ENCODE measurements around the gene LCA5. TPM values are rescaled to one million over a fixed set of nuclear protein-coding genes. Genes with fewer than 3 reads are reported as not detected.
"Not testable (repeated sequence)": the region's sequence is repeated elsewhere in the genome, so short reads cannot be mapped to it uniquely, and the experiment has no call there.

Gene LCA5
- total RNA-seq, 2 donors from 2014 or later = 6.4 to 11.1 TPM

DNA sequence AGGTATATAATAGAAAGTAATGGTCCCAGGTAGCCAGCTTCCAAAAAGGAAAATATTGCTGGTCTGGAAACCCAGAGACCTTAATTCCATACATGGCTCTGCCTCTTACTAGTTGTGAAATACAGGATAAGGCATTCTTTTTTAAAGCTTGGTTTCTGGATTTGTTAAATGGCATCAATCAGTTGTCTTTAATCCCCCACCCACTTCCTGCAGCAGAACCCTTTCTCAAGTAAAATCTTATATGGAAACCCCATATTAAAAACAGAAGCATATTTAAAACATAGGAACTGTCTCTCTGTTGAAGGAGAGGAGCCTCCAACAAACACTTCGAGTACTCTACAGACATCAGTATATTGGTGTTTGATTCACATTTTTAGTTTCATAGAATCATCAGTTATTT is 6.2 kb upstream of the LCA5 start:
- Histone ChIP-seq H3K27ac (ENCODE audit: low read depth, low read length) (no peak overlapping the region), H3K36me3 (ENCODE audit: control insufficient read depth, insufficient read depth, low read length) (peaks cover 17% of the 10 kb centered on the region), H3K9me3 (ENCODE audit: control insufficient read depth, low read length) (no peaks in the 10 kb centered on the region), H3K27me3 (ENCODE audit: control insufficient read depth, insufficient read depth, low read length, poor library complexity, severe bottlenecking) (no peaks in the 10 kb centered on the region), H3K4me3 (ENCODE audit: low read length) (no peak overlapping the region), H3K9ac (ENCODE audit: extremely low read depth, low read length, poor library complexity, severe bottlenecking) (no peak overlapping the region), H3K4me1 (ENCODE audit: control insufficient read depth, insufficient read depth, low read length) (peaks cover 15% of the 10 kb centered on the region)
- no peaks in the 10 kb centered on the region for H3K9me3 Mint-ChIP-seq
- no CpG with 5 or more reads among the region's 1 CpG for whole genome bisulfite sequencing, 2 experiments (ENCODE audit: insufficient coverage in 1 of 2, insufficient read length in 1 of 2)
- no peak overlapping the region for H3K4me3 Mint-ChIP-seq
- TF ChIP-seq, protein P1, sequence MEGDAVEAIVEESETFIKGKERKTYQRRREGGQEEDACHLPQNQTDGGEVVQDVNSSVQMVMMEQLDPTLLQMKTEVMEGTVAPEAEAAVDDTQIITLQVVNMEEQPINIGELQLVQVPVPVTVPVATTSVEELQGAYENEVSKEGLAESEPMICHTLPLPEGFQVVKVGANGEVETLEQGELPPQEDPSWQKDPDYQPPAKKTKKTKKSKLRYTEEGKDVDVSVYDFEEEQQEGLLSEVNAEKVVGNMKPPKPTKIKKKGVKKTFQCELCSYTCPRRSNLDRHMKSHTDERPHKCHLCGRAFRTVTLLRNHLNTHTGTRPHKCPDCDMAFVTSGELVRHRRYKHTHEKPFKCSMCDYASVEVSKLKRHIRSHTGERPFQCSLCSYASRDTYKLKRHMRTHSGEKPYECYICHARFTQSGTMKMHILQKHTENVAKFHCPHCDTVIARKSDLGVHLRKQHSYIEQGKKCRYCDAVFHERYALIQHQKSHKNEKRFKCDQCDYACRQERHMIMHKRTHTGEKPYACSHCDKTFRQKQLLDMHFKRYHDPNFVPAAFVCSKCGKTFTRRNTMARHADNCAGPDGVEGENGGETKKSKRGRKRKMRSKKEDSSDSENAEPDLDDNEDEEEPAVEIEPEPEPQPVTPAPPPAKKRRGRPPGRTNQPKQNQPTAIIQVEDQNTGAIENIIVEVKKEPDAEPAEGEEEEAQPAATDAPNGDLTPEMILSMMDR (conservative IDR thresholded peaks at IDR 0.05) = no peak
- H3K4me1 Mint-ChIP-seq = peaks cover 36% of the 10 kb centered on the region
- no peak overlapping the region for H3K27ac Mint-ChIP-seq
- no peaks in the 10 kb centered on the region for H3K27me3 Mint-ChIP-seq (ENCODE audit: insufficient read depth)
- no peak for DNase-seq
- H3K36me3 Mint-ChIP-seq (ENCODE audit: low read depth) = peaks cover 37% of the 10 kb centered on the region

DNA sequence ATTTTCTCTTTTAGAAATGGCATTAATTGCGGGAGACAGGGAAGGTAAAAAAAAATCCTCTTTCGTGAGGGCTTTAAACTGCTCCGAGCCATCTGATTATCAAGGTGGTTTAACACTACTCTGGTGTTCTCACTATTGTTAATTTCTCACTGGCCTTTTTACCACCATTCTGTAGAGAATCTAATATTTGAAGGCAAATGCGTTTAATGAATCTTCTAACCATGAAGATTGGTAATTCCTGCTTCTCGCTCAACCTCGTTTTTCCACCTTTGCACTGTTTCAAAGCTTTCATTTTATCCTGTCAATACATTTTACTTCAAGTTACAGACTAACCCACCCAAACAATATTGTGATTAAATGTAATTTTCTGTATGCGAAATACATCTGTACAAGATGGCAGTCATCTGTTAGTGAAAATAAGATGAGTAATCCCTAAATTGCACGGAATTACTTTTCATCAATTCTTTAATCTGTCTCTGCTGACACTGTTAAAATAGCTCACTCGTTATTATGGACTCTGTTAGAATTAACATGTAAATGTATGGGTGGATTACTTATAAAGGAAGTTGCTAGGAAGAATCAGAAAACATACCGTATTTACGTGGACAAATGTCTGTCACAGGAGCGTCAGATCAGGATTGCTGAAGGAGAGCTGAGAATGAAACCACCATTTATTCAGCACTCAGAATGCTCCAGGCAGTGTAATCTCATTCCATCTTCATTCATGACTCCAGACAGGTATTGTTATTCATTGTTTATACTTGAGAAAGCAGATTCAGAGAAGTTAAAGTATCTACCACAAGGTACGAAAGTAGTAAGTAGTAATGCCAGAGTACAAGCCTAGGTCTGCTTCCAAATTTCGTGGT is 1.1 kb upstream of the LCA5 start:
- no peak overlapping the region for H3K27ac Mint-ChIP-seq
- TF ChIP-seq, protein P1 (conservative IDR thresholded peaks at IDR 0.05) = no peak
- 18 to 31% methylated on average over 7 to 13 of the region's 14 CpGs for WGBS, 2 experiments (ENCODE audit: insufficient coverage in 1 of 2, insufficient read length in 1 of 2)
- no peak overlapping the region for H3K4me3 Mint-ChIP-seq
- no peak for DNase-seq
- H3K9ac ChIP-seq (ENCODE audit: extremely low read depth, low read length, poor library complexity, severe bottlenecking) = peak overlapping the region; percentile 85
- H3K9me3 ChIP-seq (ENCODE audit: control insufficient read depth, low read length) = no peaks in the 10 kb centered on the region
- no peaks in the 10 kb centered on the region for H3K27me3 ChIP-seq (ENCODE audit: control insufficient read depth, insufficient read depth, low read length, poor library complexity, severe bottlenecking)
- H3K36me3 ChIP-seq (ENCODE audit: control insufficient read depth, insufficient read depth, low read length) = peaks cover 9% of the 10 kb centered on the region
- peaks cover 29% of the 10 kb centered on the region for H3K4me1 Mint-ChIP-seq
- peaks cover 1% of the 10 kb centered on the region for H3K4me1 ChIP-seq (ENCODE audit: control insufficient read depth, insufficient read depth, low read length)
- peak overlapping the region; percentile 90 for H3K4me3 ChIP-seq (ENCODE audit: low read length)
- H3K9me3 Mint-ChIP-seq = no peaks in the 10 kb centered on the region
- no peaks in the 10 kb centered on the region for H3K27me3 Mint-ChIP-seq (ENCODE audit: insufficient read depth)
- no peak overlapping the region for H3K27ac ChIP-seq (ENCODE audit: low read depth, low read length)
- peaks cover 22% of the 10 kb centered on the region for H3K36me3 Mint-ChIP-seq (ENCODE audit: low read depth)

DNA sequence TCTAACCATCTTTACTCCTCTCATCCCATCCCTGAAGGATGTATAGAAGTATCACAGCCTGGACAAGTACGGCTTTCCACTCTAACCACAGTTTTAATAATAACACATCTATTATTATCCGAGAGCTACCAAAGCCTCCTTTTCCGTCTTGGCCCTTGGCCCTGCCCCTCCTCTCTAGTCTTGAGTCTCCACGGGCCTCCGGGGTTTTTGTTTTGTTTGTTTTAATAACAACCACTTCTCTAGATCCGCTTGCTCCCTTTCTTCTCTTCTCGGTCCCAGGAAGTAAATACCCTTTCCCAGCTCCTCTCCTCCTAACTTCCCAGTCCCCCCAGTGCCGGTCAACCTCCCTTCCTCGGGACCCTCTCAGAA is 661 bp downstream of the LCA5 start:
- no peak overlapping the region for H3K4me3 Mint-ChIP-seq
- H3K9me3 Mint-ChIP-seq = no peaks in the 10 kb centered on the region
- TF ChIP-seq, protein P1 (conservative IDR thresholded peaks at IDR 0.05) = no peak
- H3K36me3 Mint-ChIP-seq (ENCODE audit: low read depth) = peaks cover 10% of the 10 kb centered on the region
- no peak for DNase-seq
- no peaks in the 10 kb centered on the region for H3K4me1 ChIP-seq (ENCODE audit: control insufficient read depth, insufficient read depth, low read length)
- H3K27ac ChIP-seq (ENCODE audit: low read depth, low read length) = peak overlapping the region; percentile 55
- WGBS, 2 experiments (ENCODE audit: insufficient coverage in 1 of 2, insufficient read length in 1 of 2) = 0% methylated on average over 7 to 9 of the region's 9 CpGs
- H3K4me1 Mint-ChIP-seq = peaks cover 25% of the 10 kb centered on the region
- peak overlapping the region; percentile 85 for H3K9ac ChIP-seq (ENCODE audit: extremely low read depth, low read length, poor library complexity, severe bottlenecking)
- H3K4me3 ChIP-seq (ENCODE audit: low read length) = peak overlapping the region; percentile 90
- no peak overlapping the region for H3K27ac Mint-ChIP-seq
- H3K27me3 ChIP-seq (ENCODE audit: control insufficient read depth, insufficient read depth, low read length, poor library complexity, severe bottlenecking) = no peaks in the 10 kb centered on the region
- H3K9me3 ChIP-seq (ENCODE audit: control insufficient read depth, low read length) = no peaks in the 10 kb centered on the region
- H3K36me3 ChIP-seq (ENCODE audit: control insufficient read depth, insufficient read depth, low read length) = peaks cover 3% of the 10 kb centered on the region
- no peaks in the 10 kb centered on the region for H3K27me3 Mint-ChIP-seq (ENCODE audit: insufficient read depth)

DNA sequence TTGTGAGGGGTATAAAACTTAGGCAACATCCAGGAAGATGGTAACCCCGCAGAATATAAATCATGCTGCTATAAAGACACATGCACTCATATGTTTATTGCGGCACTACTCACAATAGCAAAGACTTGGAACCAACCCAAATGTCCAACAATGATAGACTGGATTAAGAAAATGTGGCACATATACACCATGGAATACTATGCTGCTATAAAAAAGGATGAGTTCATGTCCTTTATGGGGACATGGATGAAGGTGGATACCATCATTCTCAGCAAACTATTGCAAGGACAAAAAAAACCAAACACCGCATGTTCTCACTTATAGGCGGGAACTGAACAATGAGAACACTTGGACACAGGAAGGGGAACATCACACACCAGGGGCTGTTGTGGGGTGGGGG is 7.7 kb downstream of the LCA5 start:
- H3K9me3 ChIP-seq (ENCODE audit: control insufficient read depth, low read length); H3K9me3 Mint-ChIP-seq; H3K4me1 ChIP-seq (ENCODE audit: control insufficient read depth, insufficient read depth, low read length); H3K4me3 Mint-ChIP-seq; H3K27ac ChIP-seq (ENCODE audit: low read depth, low read length); DNase-seq; H3K27me3 ChIP-seq (ENCODE audit: control insufficient read depth, insufficient read depth, low read length, poor library complexity, severe bottlenecking); H3K27ac Mint-ChIP-seq; H3K36me3 Mint-ChIP-seq (ENCODE audit: low read depth); H3K9ac ChIP-seq (ENCODE audit: extremely low read depth, low read length, poor library complexity, severe bottlenecking); H3K4me3 ChIP-seq (ENCODE audit: low read length); H3K27me3 Mint-ChIP-seq (ENCODE audit: insufficient read depth); H3K36me3 ChIP-seq (ENCODE audit: control insufficient read depth, insufficient read depth, low read length): not testable (repeated sequence)
- peaks cover 16% of the 10 kb centered on the region for H3K4me1 Mint-ChIP-seq
- 100% methylated on average over 1 of the region's 4 CpGs; no CpG with 5 or more reads in 1 of the 2 experiments for WGBS, 2 experiments (ENCODE audit: insufficient coverage in 1 of 2, insufficient read length in 1 of 2)

All from endodermal cell (in vitro differentiated cells).